GM13976 (cell line): ENCODE data around the gene ATRX.
"Not testable (repeated sequence)": the region's sequence is repeated elsewhere in the genome, so short reads cannot be mapped to it uniquely, and the experiment has no call there.

ENCODE experiments used
- DNase-seq: peaks from one replicate; pipeline ENCODE4 v3.0.0; 2012; ENCODE audit warnings: low spot score
- CTCF ChIP-seq: IDR thresholded peaks from 2 replicates; pipeline ENCODE4 v1.5.1; 2012; ENCODE audit warnings: borderline replicate concordance, mild to moderate bottlenecking; ENCODE audit not compliant: insufficient read depth; ENCODE audit errors: extremely low read depth, missing control alignments, control extremely low read depth
- in situ Hi-C: fragments of 300-500 bp; cut with MboI; formaldehyde crosslinking; loops from one replicate; pipeline ENCODE4 v1.12.0; 2022; ENCODE audit warnings: low sequenced_read_pairs, mixed read lengths, inconsistent platforms; ENCODE audit not compliant: unreplicated experiment

ATRX gene

GRCh38 chrX:77691916-77692315 is 94.1 kb downstream of the ATRX start:
- no peak for TF ChIP-seq CTCF
- no peak for DNase-seq
- in situ Hi-C loops: no loop called here

DNA sequence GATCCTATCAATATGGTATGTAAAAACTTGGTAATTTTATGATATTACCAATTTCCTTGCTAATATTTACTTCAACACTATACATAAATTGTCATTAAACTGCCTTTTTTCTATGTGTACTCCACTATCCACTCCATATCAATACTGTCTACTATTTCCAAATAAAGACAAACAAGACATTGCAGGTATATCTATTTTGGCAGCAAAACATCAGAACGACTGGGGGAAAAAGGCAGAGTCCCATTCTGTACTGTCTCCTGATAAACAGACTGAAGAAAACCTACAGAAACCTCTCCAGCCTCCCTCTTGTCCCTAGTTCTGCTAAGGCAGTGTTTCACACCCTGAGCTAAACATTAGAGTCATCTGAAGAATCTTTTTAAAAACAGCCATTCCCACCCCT is 96.6 kb downstream of the ATRX start:
- no peak for TF ChIP-seq CTCF
- DNase-seq: no peak
- in situ Hi-C loops: no loop called here

GRCh38 chrX:77685683-77686082 is 100.3 kb downstream of the ATRX start:
- DNase-seq, in situ Hi-C loops: not testable (repeated sequence)

GRCh38 chrX:77679144-77679543 is 106.9 kb downstream of the ATRX start:
- in situ Hi-C loops: no loop called here
- no peak for TF ChIP-seq CTCF
- no peak for DNase-seq

DNA sequence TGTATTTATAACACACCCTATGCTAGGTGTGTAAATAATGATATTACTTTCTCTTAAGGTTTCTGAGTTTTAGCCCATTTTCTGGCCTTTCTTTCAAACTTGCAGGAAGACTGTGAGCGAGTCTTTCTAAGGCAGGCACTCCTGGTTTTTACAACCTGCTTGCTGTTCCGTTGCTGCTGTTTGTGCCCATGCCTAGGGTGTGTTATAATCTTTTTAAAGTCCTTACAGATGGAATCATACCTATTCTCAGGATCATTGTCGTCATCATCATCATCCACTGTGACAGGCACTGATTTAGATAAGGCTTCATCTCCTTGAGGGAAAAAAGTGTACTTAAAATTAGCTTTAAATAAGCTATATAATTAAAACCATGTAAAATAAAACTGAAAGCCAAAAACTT is 110.0 kb downstream of the ATRX start:
- in situ Hi-C loops: no loop called here
- no peak for TF ChIP-seq CTCF
- DNase-seq: no peak

- DNase-seq: no peak
- in situ Hi-C loops: no loop called here
- TF ChIP-seq CTCF: no peak
These were observed 117.4 kb downstream of the ATRX start for GRCh38 chrX:77668391-77669237.

- TF ChIP-seq CTCF: no peak
- no peak for DNase-seq
- in situ Hi-C loops: no loop called here
These were observed 127.1 kb downstream of the ATRX start for GRCh38 chrX:77658886-77659285.
